MM.1S (cell line): ENCODE results near the gene RBFOX2.

Experiments
- DNase-seq: peaks from one replicate; pipeline ENCODE4 v3.0.0-alpha.2; 2015
- H2AFZ ChIP-seq: fragments of 300-600 bp; sonication (generic); 2 replicates; pipeline ENCODE4 v1.6.0; 2016; ENCODE audit warnings: antibody characterized with exemption, low read length
- H3F3A ChIP-seq: fragments of 300-600 bp; sonication (generic); 2 replicates; pipeline ENCODE4 v1.6.1; 2016; ENCODE audit warnings: mild to moderate bottlenecking, antibody characterized with exemption, low read length, moderate library complexity, mixed read lengths; ENCODE audit not compliant: insufficient read depth
- H3K27ac ChIP-seq: fragments of 300-600 bp; sonication (generic); 2 replicates; pipeline ENCODE4 v1.5.1; 2016; ENCODE audit warnings: mild to moderate bottlenecking, low read length
- H3K27me3 ChIP-seq: fragments of 300-600 bp; sonication (generic); replicated peaks from 2 replicates; pipeline ENCODE4 v1.6.0; 2016; ENCODE audit warnings: low read length; ENCODE audit not compliant: insufficient read depth
- H3K36me3 ChIP-seq: fragments of 300-600 bp; sonication (generic); replicated peaks from 2 replicates; pipeline ENCODE4 v1.6.1; 2016; ENCODE audit warnings: mild to moderate bottlenecking, low read length, mixed read lengths; ENCODE audit not compliant: insufficient read depth
- H3K4me1 ChIP-seq: fragments of 300-600 bp; sonication (generic); 2 replicates; pipeline ENCODE4 v1.6.1; 2016; ENCODE audit warnings: low read length, mixed read lengths
- H3K4me2 ChIP-seq: fragments of 300-600 bp; sonication (generic); 2 replicates; pipeline ENCODE4 v1.6.0; 2016; ENCODE audit warnings: low read depth, low read length
- H3K4me3 ChIP-seq: fragments of 300-600 bp; sonication (generic); 2 replicates; pipeline ENCODE4 v1.5.1; 2016; ENCODE audit warnings: low read length, mixed read lengths
- H3K79me2 ChIP-seq: fragments of 300-600 bp; sonication (generic); 2 replicates; pipeline ENCODE4 v1.6.1; 2016; ENCODE audit warnings: mixed run types, low read length, mixed read lengths
- H3K9ac ChIP-seq: fragments of 300-600 bp; sonication (generic); 2 replicates; pipeline ENCODE4 v1.6.1; 2016; ENCODE audit warnings: low read length, mixed read lengths
- H3K9me2 ChIP-seq: fragments of 300-600 bp; sonication (generic); replicated peaks from 2 replicates; pipeline ENCODE4 v1.6.1; 2016; ENCODE audit warnings: mild to moderate bottlenecking, low read length, mixed read lengths; ENCODE audit not compliant: insufficient read depth
- H3K9me3 ChIP-seq: fragments of 300-600 bp; sonication (generic); replicated peaks from 2 replicates; pipeline ENCODE4 v1.6.1; 2016; ENCODE audit warnings: mild to moderate bottlenecking, low read length, mixed read lengths; ENCODE audit not compliant: insufficient read depth
- H4K20me1 ChIP-seq: fragments of 300-600 bp; sonication (generic); 2 replicates; pipeline ENCODE4 v1.6.1; 2016; ENCODE audit warnings: mild to moderate bottlenecking, low read length, moderate library complexity, mixed read lengths; ENCODE audit not compliant: insufficient read depth
- EZH2 ChIP-seq: fragments of 300-600 bp; sonication (generic); optimal IDR thresholded peaks from 2 replicates; pipeline ENCODE3; 2017; ENCODE audit warnings: low read depth, mild to moderate bottlenecking, antibody characterized with exemption, low read length, mixed read lengths
- EZH2phosphoT487 ChIP-seq: fragments of 300-600 bp; sonication (generic); IDR thresholded peaks from 2 replicates; pipeline ENCODE4 v1.6.1; 2018; ENCODE audit warnings: antibody characterized with exemption, low read length
- TF ChIP-seq, protein P1 (sequence below): fragments of 300-600 bp; sonication (generic); IDR thresholded peaks from 2 replicates; pipeline ENCODE4 v1.5.1; 2016; ENCODE audit warnings: antibody characterized with exemption, low read length, mixed read lengths

RBFOX2 gene

DNA sequence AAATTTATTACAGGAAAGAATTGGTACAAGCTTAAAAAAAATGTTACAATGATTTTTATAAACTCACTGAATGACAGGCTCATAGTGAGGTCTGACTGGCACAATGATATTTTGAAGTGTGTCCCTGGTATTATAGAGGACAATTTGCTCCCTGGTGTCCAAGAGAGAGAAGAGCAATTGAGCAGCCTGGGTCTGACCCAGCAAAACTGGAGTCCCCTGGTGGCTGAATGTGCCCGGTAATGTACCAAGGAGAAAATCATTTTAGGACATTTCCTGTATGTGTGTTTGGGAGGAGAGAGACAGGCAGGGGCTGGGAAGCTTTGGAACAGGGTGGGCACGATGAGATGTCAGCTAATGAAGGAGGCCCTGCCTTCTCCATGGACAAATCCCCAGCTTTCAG, 185.7 kb downstream of the RBFOX2 start:
- H3K4me2 ChIP-seq = no peak overlapping the region
- H3K4me3 ChIP-seq = no peak overlapping the region
- H3K9me2 ChIP-seq = no peaks in the 10 kb centered on the region
- no peaks in the 10 kb centered on the region for H3K9me3 ChIP-seq
- H3K27ac ChIP-seq = no peak overlapping the region
- H3K4me1 ChIP-seq = peaks cover 28% of the 10 kb centered on the region
- H2AFZ ChIP-seq = no peak overlapping the region
- no peaks in the 10 kb centered on the region for H3K27me3 ChIP-seq
- no peaks in the 10 kb centered on the region for H3K36me3 ChIP-seq
- H3K9ac ChIP-seq = no peak overlapping the region
- DNase-seq = peak; percentile 64
- peaks cover 21% of the 10 kb centered on the region for H3F3A ChIP-seq
- no peaks in the 10 kb centered on the region for H4K20me1 ChIP-seq
- TF ChIP-seq EZH2phosphoT487 = no peak
- TF ChIP-seq, protein P1, sequence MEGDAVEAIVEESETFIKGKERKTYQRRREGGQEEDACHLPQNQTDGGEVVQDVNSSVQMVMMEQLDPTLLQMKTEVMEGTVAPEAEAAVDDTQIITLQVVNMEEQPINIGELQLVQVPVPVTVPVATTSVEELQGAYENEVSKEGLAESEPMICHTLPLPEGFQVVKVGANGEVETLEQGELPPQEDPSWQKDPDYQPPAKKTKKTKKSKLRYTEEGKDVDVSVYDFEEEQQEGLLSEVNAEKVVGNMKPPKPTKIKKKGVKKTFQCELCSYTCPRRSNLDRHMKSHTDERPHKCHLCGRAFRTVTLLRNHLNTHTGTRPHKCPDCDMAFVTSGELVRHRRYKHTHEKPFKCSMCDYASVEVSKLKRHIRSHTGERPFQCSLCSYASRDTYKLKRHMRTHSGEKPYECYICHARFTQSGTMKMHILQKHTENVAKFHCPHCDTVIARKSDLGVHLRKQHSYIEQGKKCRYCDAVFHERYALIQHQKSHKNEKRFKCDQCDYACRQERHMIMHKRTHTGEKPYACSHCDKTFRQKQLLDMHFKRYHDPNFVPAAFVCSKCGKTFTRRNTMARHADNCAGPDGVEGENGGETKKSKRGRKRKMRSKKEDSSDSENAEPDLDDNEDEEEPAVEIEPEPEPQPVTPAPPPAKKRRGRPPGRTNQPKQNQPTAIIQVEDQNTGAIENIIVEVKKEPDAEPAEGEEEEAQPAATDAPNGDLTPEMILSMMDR = peak; percentile 72
- TF ChIP-seq EZH2 = no peak
- peaks cover 17% of the 10 kb centered on the region for H3K79me2 ChIP-seq

DNA sequence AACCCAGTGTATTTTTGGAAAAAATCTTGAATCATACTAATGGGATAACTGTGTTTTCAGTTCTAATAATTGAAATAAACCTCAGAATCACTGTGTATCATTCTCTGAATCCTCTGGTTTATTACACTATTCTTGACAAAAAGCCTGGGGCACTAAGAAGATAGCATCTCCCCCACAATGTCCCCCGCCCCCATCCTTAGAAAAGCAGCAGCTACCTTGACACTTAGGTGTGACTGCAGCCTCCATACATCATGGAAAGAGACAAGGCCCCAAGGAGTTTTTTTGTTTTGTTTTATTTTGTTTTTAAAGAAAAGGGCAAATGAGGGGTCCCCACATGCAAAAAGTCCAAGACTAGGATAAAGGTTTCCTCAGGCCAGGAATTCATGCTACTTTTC, 186.1 kb downstream of the RBFOX2 start:
- Histone ChIP-seq H3K36me3 (no peaks in the 10 kb centered on the region), H3K27ac (peak overlapping the region; percentile 8; the same call in 1 of the 2 replicates), H3K9ac (no peak overlapping the region), H3K4me2 (peak overlapping the region; percentile 22; the same call in 1 of the 2 replicates), H4K20me1 (no peaks in the 10 kb centered on the region), H3K9me3 (no peaks in the 10 kb centered on the region), H3K9me2 (no peaks in the 10 kb centered on the region), H3K4me1 (peaks cover 29% of the 10 kb centered on the region), H2AFZ (no peak overlapping the region), H3F3A (peaks cover 21% of the 10 kb centered on the region), H3K4me3 (no peak overlapping the region), H3K27me3 (no peaks in the 10 kb centered on the region), H3K79me2 (peaks cover 21% of the 10 kb centered on the region)
- no peak for DNase-seq
- no peak for TF ChIP-seq EZH2
- TF ChIP-seq EZH2phosphoT487 = no peak
- TF ChIP-seq, protein P1 = no peak

DNA sequence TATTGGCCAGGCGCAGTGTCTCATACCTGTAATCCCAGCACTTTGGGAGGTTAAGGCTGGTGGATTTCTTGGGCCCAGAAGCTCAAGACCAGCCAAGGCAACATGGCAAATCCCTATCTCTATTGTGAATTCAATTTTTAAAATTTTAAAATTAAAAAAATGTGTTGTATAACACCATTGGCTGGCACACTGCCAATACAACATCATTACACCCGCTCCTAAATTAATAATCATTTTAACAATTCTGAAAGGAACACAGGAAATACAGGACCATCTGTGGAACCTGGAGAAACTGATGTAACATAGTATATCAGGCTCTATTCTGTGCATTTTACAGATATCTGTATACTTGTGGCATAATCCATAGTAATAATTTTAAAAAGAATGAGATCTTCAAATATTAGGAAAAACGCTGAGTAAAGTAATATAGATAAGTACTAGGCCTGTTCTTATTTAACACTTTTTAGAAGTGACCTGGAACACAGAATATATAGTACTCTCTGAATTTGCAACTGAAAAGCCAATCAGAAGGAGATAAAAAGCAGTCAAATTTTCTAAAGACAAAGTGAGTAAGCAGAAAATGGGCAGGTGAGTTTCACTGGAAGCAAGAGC, 186.6 kb downstream of the RBFOX2 start:
- Histone ChIP-seq H3K27ac (peak overlapping the region; percentile 8; the same call in 1 of the 2 replicates), H3K27me3 (no peaks in the 10 kb centered on the region), H3K9me2 (no peaks in the 10 kb centered on the region), H3F3A (peaks cover 21% of the 10 kb centered on the region), H3K36me3 (no peaks in the 10 kb centered on the region), H3K79me2 (peaks cover 26% of the 10 kb centered on the region), H4K20me1 (no peaks in the 10 kb centered on the region), H3K9ac (no peak overlapping the region), H3K9me3 (no peaks in the 10 kb centered on the region), H3K4me3 (no peak overlapping the region), H3K4me2 (peak overlapping the region; percentile 22; the same call in 1 of the 2 replicates), H3K4me1 (peaks cover 34% of the 10 kb centered on the region), H2AFZ (no peak overlapping the region)
- no peak for TF ChIP-seq EZH2phosphoT487
- TF ChIP-seq, protein P1 = no peak
- TF ChIP-seq EZH2 = no peak
- no peak for DNase-seq
